Loucy (cell line): ENCODE results near the gene BCKDHA.

Experiments
- H2AFZ ChIP-seq: fragments of 200-600 bp; sonication (generic); 2 replicates; pipeline ENCODE4 v1.6.0; 2016; ENCODE audit warnings: antibody characterized with exemption, mild to moderate bottlenecking, low read length, moderate library complexity
- H3F3A ChIP-seq: fragments of 200-600 bp; 2 replicates; pipeline ENCODE4 v1.6.0; 2016; ENCODE audit warnings: antibody characterized with exemption, low read depth, mild to moderate bottlenecking
- H3K27me3 ChIP-seq: fragments of 200-600 bp; sonication (generic); 2 replicates; pipeline ENCODE4 v1.6.1; 2014; ENCODE audit warnings: low read length, mild to moderate bottlenecking; ENCODE audit not compliant: insufficient read depth, poor library complexity, severe bottlenecking
- H3K36me3 ChIP-seq: fragments of 200-600 bp; sonication (generic); 2 replicates; pipeline ENCODE4 v1.6.1; 2016; ENCODE audit warnings: low read length; ENCODE audit not compliant: insufficient read depth
- H3K4me1 ChIP-seq: fragments of 200-600 bp; sonication (generic); 2 replicates; pipeline ENCODE4 v1.5.1; 2014; ENCODE audit warnings: low read length, mild to moderate bottlenecking; ENCODE audit not compliant: insufficient read depth, poor library complexity, severe bottlenecking
- H3K4me2 ChIP-seq: fragments of 200-600 bp; sonication (generic); 2 replicates; pipeline ENCODE4 v1.6.0; 2014; ENCODE audit warnings: antibody characterized with exemption, low read length, low read depth, mild to moderate bottlenecking; ENCODE audit not compliant: poor library complexity, severe bottlenecking
- H3K4me3 ChIP-seq: fragments of 200-600 bp; sonication (generic); 2 replicates; pipeline ENCODE4 v1.5.1; 2014; ENCODE audit warnings: low read length, mild to moderate bottlenecking, mixed read lengths; ENCODE audit not compliant: poor library complexity, severe bottlenecking
- H3K79me2 ChIP-seq: fragments of 200-600 bp; sonication (generic); 2 replicates; pipeline ENCODE4 v1.6.1; 2014; ENCODE audit warnings: low read length; ENCODE audit not compliant: insufficient read depth
- H3K9ac ChIP-seq: fragments of 200-600 bp; sonication (generic); 2 replicates; pipeline ENCODE4 v1.6.0; 2014; ENCODE audit warnings: mild to moderate bottlenecking, low read depth, low read length, moderate library complexity; ENCODE audit not compliant: poor library complexity, severe bottlenecking
- H3K9me2 ChIP-seq: fragments of 200-600 bp; sonication (generic); replicated peaks from 2 replicates; pipeline ENCODE4 v1.6.1; 2016; ENCODE audit warnings: low read depth, low read length, mixed read lengths
- H3K9me3 ChIP-seq: fragments of 200-600 bp; sonication (generic); 2 replicates; pipeline ENCODE4 v1.6.1; 2014; ENCODE audit warnings: mild to moderate bottlenecking, antibody characterized with exemption, low read length, low read depth; ENCODE audit not compliant: insufficient read depth
- H4K20me1 ChIP-seq: fragments of 200-600 bp; sonication (generic); 2 replicates; pipeline ENCODE4 v1.6.0; 2014; ENCODE audit warnings: antibody characterized with exemption, low read length, mild to moderate bottlenecking; ENCODE audit not compliant: insufficient read depth, poor library complexity, severe bottlenecking
- EZH2phosphoT487 ChIP-seq: fragments of 200-600 bp; IDR thresholded peaks from 2 replicates; pipeline ENCODE4 v1.6.1; 2018; ENCODE audit warnings: antibody characterized with exemption, mild to moderate bottlenecking, moderate library complexity, borderline replicate concordance
- TF ChIP-seq, protein P1 (sequence below): fragments of 200-600 bp; sonication (generic); conservative IDR thresholded peaks from 2 replicates; pipeline ENCODE4 v1.5.1; 2014; ENCODE audit warnings: mild to moderate bottlenecking, antibody characterized with exemption, low read length

BCKDHA gene

DNA sequence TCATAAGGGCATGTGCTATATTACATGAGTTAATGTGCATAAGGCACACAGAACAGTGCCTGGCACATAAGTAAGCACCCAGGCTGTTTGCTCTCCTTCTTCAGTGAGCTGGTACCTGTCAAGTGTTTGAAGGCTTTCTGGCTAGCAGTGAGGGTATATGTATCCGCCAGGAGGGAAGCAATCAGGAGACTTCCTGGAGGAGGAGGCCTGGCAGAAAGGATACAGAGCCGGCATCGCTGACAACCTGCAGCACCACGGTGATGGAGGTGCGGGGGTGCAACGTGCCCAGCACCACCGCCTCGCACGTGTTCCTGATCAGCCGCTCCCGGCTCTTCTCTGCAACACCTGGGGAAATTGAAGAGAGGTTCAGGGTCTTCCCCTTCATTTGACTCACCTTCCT is 6.0 kb upstream of the BCKDHA start:
- H3K36me3 ChIP-seq: peaks cover 22% of the 10 kb centered on the region; the same call in 1 of the 2 replicates

DNA sequence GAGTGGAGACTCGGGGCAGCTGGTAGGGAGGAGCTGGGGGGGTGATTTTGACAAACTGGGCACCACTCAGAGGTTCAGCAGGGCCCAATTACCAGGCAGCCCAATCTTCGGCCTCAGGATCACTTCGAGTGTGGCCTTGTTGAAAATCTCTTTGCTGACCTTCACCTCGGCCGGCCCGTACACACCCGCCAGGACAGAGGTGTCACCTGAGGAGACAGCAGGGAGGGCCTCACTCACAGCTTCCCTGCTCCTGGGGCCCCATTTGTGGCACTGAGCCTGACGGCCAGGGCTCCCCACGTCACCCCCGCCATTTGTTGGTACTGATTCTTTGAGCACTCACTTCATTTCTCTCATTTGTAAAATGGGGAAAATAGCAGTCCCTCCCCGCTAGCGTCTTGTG is 4.8 kb upstream of the BCKDHA start:
- TF ChIP-seq, protein P1, sequence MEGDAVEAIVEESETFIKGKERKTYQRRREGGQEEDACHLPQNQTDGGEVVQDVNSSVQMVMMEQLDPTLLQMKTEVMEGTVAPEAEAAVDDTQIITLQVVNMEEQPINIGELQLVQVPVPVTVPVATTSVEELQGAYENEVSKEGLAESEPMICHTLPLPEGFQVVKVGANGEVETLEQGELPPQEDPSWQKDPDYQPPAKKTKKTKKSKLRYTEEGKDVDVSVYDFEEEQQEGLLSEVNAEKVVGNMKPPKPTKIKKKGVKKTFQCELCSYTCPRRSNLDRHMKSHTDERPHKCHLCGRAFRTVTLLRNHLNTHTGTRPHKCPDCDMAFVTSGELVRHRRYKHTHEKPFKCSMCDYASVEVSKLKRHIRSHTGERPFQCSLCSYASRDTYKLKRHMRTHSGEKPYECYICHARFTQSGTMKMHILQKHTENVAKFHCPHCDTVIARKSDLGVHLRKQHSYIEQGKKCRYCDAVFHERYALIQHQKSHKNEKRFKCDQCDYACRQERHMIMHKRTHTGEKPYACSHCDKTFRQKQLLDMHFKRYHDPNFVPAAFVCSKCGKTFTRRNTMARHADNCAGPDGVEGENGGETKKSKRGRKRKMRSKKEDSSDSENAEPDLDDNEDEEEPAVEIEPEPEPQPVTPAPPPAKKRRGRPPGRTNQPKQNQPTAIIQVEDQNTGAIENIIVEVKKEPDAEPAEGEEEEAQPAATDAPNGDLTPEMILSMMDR: no peak
- TF ChIP-seq EZH2phosphoT487: no peak
- no peaks in the 10 kb centered on the region for H4K20me1 ChIP-seq
- peaks cover 22% of the 10 kb centered on the region; the same call in 1 of the 2 replicates for H3K36me3 ChIP-seq
- H3F3A ChIP-seq: no peaks in the 10 kb centered on the region
- no peak overlapping the region for H3K4me2 ChIP-seq
- H2AFZ ChIP-seq: no peak overlapping the region
- H3K4me1 ChIP-seq: peaks cover 8% of the 10 kb centered on the region
- no peak overlapping the region for H3K4me3 ChIP-seq
- H3K27me3 ChIP-seq: no peaks in the 10 kb centered on the region
- no peaks in the 10 kb centered on the region for H3K9me2 ChIP-seq
- no peaks in the 10 kb centered on the region for H3K9me3 ChIP-seq
- peaks cover 26% of the 10 kb centered on the region for H3K79me2 ChIP-seq
- no peak overlapping the region for H3K9ac ChIP-seq

More for the DNA sequence above, 6.0 kb upstream of the BCKDHA start:
- Histone ChIP-seq H3F3A (no peaks in the 10 kb centered on the region), H4K20me1 (no peaks in the 10 kb centered on the region), H3K9ac (no peak overlapping the region), H3K4me3 (no peak overlapping the region), H3K4me1 (peaks cover 8% of the 10 kb centered on the region), H3K9me2 (no peaks in the 10 kb centered on the region), H3K9me3 (no peaks in the 10 kb centered on the region), H3K79me2 (peaks cover 20% of the 10 kb centered on the region), H3K27me3 (no peaks in the 10 kb centered on the region), H3K4me2 (no peak overlapping the region), H2AFZ (no peak overlapping the region)
- TF ChIP-seq EZH2phosphoT487: no peak
- TF ChIP-seq, protein P1: no peak

DNA sequence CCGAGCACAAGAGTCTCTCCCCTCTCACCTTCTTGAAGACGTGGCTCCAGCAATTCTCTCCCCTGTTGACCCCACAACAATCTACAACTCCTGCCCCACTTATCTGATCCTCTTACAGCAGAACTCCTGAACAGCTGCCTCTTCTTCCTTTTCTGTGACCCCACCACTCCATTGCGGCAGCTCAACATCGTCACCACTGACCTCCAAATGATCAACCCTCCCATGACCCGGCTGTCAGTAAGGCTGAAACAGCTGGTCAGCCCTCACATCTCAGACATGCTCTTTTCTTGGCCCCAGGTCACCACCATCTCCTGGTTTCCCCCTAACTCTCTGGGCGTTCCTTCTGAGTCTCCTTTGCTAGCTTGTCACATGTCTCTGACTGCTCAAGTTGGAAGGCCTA is 2.3 kb upstream of the BCKDHA start:
- no peak for TF ChIP-seq EZH2phosphoT487
- TF ChIP-seq, protein P1: no peak
- Histone ChIP-seq H3K9me2 (no peaks in the 10 kb centered on the region), H3K4me1 (peaks cover 19% of the 10 kb centered on the region), H3K4me2 (peak overlapping the region; percentile 79), H3F3A (no peaks in the 10 kb centered on the region), H3K27me3 (no peaks in the 10 kb centered on the region), H2AFZ (no peak overlapping the region), H3K9me3 (no peaks in the 10 kb centered on the region), H3K4me3 (peak overlapping the region; percentile 92), H3K36me3 (peaks cover 15% of the 10 kb centered on the region; the same call in 1 of the 2 replicates), H4K20me1 (peaks cover 3% of the 10 kb centered on the region), H3K79me2 (peaks cover 49% of the 10 kb centered on the region), H3K9ac (peak overlapping the region; percentile 79)
